ENCODE results near the gene ATP8A2.

- TF ChIP-seq, protein P1, sequence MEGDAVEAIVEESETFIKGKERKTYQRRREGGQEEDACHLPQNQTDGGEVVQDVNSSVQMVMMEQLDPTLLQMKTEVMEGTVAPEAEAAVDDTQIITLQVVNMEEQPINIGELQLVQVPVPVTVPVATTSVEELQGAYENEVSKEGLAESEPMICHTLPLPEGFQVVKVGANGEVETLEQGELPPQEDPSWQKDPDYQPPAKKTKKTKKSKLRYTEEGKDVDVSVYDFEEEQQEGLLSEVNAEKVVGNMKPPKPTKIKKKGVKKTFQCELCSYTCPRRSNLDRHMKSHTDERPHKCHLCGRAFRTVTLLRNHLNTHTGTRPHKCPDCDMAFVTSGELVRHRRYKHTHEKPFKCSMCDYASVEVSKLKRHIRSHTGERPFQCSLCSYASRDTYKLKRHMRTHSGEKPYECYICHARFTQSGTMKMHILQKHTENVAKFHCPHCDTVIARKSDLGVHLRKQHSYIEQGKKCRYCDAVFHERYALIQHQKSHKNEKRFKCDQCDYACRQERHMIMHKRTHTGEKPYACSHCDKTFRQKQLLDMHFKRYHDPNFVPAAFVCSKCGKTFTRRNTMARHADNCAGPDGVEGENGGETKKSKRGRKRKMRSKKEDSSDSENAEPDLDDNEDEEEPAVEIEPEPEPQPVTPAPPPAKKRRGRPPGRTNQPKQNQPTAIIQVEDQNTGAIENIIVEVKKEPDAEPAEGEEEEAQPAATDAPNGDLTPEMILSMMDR (IDR thresholded peaks at IDR 0.05), result no peak
- TF ChIP-seq POLR2A (IDR thresholded peaks at IDR 0.05), result no peak
- TF ChIP-seq POLR2AphosphoS5 (IDR thresholded peaks at IDR 0.05), result no peak
These were observed 273.9 kb downstream of the ATP8A2 start for GRCh38 chr13:25645681-25646080.
